Measurements from ENCODE around the gene BTG1.

GRCh38 chr12:92108651-92109050, 37.0 kb downstream of the BTG1 start:
- TF ChIP-seq POLR2A (IDR thresholded peaks at IDR 0.05): no peak
- TF ChIP-seq CTCF (IDR thresholded peaks at IDR 0.05): no peak
- TF ChIP-seq POLR2AphosphoS5 (IDR thresholded peaks at IDR 0.05): no peak

Measured in sigmoid colon (tissue), 4 donors.